IMR-90 (cell line): ENCODE data around the gene NAV2. TPM values are rescaled to one million over a fixed set of nuclear protein-coding genes. Genes with fewer than 3 reads are reported as not detected.

Experiments used
- ATAC-seq: fragments of 200-7000 bp; cut with Tn5 transposase; 2 replicates; pipeline ENCODE4 v1.9.1; 2020; ENCODE audit warnings: low read depth, mild to moderate bottlenecking, moderate library complexity
- BruUV-seq: library from RNA; stranded (reverse); fragments of 400-500 nt; replicated peaks from 2 replicates; lab custom pipeline; 2021; lab: Mats Ljungman, UMichigan
- CTCF ChIA-PET: fragments of 300-600 bp; formaldehyde crosslinking; extraction: SDS; loops from one replicate; lab custom pipeline; 2021; ENCODE audit warnings: antibody characterized with exemption; lab: Yijun Ruan, JAX
- POLR2A ChIA-PET: fragments of 300-600 bp; sonication (Branson Sonifier 250); formaldehyde crosslinking; loops from one replicate; lab custom pipeline; 2022; ENCODE audit warnings: antibody characterized with exemption; ENCODE audit not compliant: unreplicated experiment; lab: Charles Lee
- DNase-seq: peaks from one replicate; pipeline ENCODE4 v3.0.0; 2013
- H2AFZ ChIP-seq: replicated peaks from 2 replicates; pipeline ENCODE3; 2013; ENCODE audit warnings: low read length, mild to moderate bottlenecking; ENCODE audit not compliant: poor library complexity
- H2AK5ac ChIP-seq: 2 replicates; pipeline ENCODE4 v1.6.1; 2013; ENCODE audit warnings: low read depth, low read length, inconsistent platforms
- H2AK9ac ChIP-seq: replicated peaks from 2 replicates; pipeline ENCODE3; 2013; ENCODE audit warnings: mild to moderate bottlenecking, low read depth, low read length, moderate library complexity; ENCODE audit not compliant: poor library complexity
- H2BK120ac ChIP-seq: 2 replicates; pipeline ENCODE4 v1.6.1; 2013; ENCODE audit warnings: low read depth, low read length, inconsistent platforms
- H2BK15ac ChIP-seq: 3 replicates; pipeline ENCODE4 v1.6.1; 2013; ENCODE audit warnings: low read depth, low read length, inconsistent platforms
- H2BK20ac ChIP-seq: 2 replicates; pipeline ENCODE4 v1.6.1; 2013; ENCODE audit warnings: low read depth, mild to moderate bottlenecking, inconsistent platforms, low read length, moderate library complexity
- H2BK5ac ChIP-seq: 2 replicates; pipeline ENCODE4 v1.6.1; 2013; ENCODE audit warnings: mild to moderate bottlenecking, low read depth, low read length, inconsistent platforms; ENCODE audit not compliant: poor library complexity, severe bottlenecking
- H3K14ac ChIP-seq: replicated peaks from 2 replicates; pipeline ENCODE4 v1.6.1; 2013; ENCODE audit warnings: low read depth, low read length, inconsistent platforms
- H3K18ac ChIP-seq: 2 replicates; pipeline ENCODE4 v1.6.1; 2013; ENCODE audit warnings: low read depth, low read length, control low read depth
- H3K23ac ChIP-seq: 2 replicates; pipeline ENCODE4 v1.6.1; 2013; ENCODE audit warnings: low read depth, low read length, inconsistent platforms
- H3K27ac ChIP-seq: 2 replicates; pipeline ENCODE4 v1.5.1; 2013; ENCODE audit warnings: mild to moderate bottlenecking, control low read depth, low read length; ENCODE audit not compliant: insufficient read depth
- H3K27me3 ChIP-seq: 2 replicates; pipeline ENCODE4 v1.6.1; 2013; ENCODE audit warnings: low read length; ENCODE audit not compliant: control insufficient read depth, insufficient read depth
- H3K36me3 ChIP-seq: 2 replicates; pipeline ENCODE4 v1.6.1; 2013; ENCODE audit warnings: low read length, mixed read lengths; ENCODE audit not compliant: control insufficient read depth, insufficient read depth
- H3K4ac ChIP-seq: 2 replicates; pipeline ENCODE4 v1.6.1; 2013; ENCODE audit warnings: low read depth, low read length, inconsistent platforms
- H3K4me1 ChIP-seq: 2 replicates; pipeline ENCODE4 v1.6.1; 2013; ENCODE audit warnings: low read length, mixed read lengths; ENCODE audit not compliant: control insufficient read depth, insufficient read depth
- H3K4me2 ChIP-seq: 2 replicates; pipeline ENCODE4 v1.6.1; 2013; ENCODE audit warnings: low read depth, mild to moderate bottlenecking, control low read depth, low read length, moderate library complexity
- H3K4me3 ChIP-seq: 2 replicates; pipeline ENCODE4 v1.5.1; 2013; ENCODE audit warnings: low read depth, mild to moderate bottlenecking, control low read depth, low read length, moderate library complexity; ENCODE audit not compliant: insufficient read depth
- H3K56ac ChIP-seq: 2 replicates; pipeline ENCODE4 v1.6.1; 2013; ENCODE audit warnings: low read length, inconsistent platforms; ENCODE audit not compliant: insufficient read depth; ENCODE audit errors: extremely low read depth
- H3K79me1 ChIP-seq, 2 experiments: 2 replicates each; pipeline ENCODE4 v1.6.1; 2013; ENCODE audit warnings: low read length in 2 of 2, inconsistent platforms in 1 of 2, low read depth in 1 of 2
- H3K9ac ChIP-seq: 2 replicates; pipeline ENCODE4 v1.6.1; 2013; ENCODE audit warnings: low read depth, low read length, control low read depth
- H3K9me1 ChIP-seq: 2 replicates; pipeline ENCODE4 v1.6.1; 2013; ENCODE audit warnings: low read length, inconsistent platforms; ENCODE audit not compliant: insufficient read depth
- H3K9me3 ChIP-seq: 2 replicates; pipeline ENCODE4 v1.6.1; 2013; ENCODE audit warnings: low read length; ENCODE audit not compliant: control insufficient read depth, insufficient read depth
- H4K20me1 ChIP-seq: 2 replicates; pipeline ENCODE4 v1.6.1; 2013; ENCODE audit warnings: low read length, inconsistent platforms; ENCODE audit not compliant: insufficient read depth
- H4K5ac ChIP-seq: 2 replicates; pipeline ENCODE4 v1.6.1; 2013; ENCODE audit warnings: mild to moderate bottlenecking, low read depth, low read length, control low read depth
- H4K8ac ChIP-seq, 2 experiments: 2 replicates each; pipeline ENCODE4 v1.6.1; 2013; ENCODE audit warnings: low read depth in 2 of 2, low read length in 2 of 2, control low read depth in 1 of 2, inconsistent platforms in 1 of 2
- H4K91ac ChIP-seq: 2 replicates; pipeline ENCODE4 v1.6.1; 2013; ENCODE audit warnings: low read depth, low read length, inconsistent platforms; ENCODE audit not compliant: insufficient read depth
- BHLHE40 ChIP-seq: fragments of 150-350 bp; IDR thresholded peaks from 2 replicates; pipeline ENCODE4 v1.6.1; 2016; ENCODE audit warnings: mild to moderate bottlenecking, low read depth, low read length
- CEBPB ChIP-seq: IDR thresholded peaks from 2 replicates; pipeline ENCODE4 v1.6.1; 2012; ENCODE audit warnings: low read depth, low read length, improper control_type of control experiment
- CHD1 ChIP-seq: IDR thresholded peaks from 2 replicates; pipeline ENCODE4 v1.6.1; 2012; ENCODE audit warnings: low read depth, low read length, improper control_type of control experiment
- FOS ChIP-seq: fragments of 150-350 bp; IDR thresholded peaks from 2 replicates; pipeline ENCODE4 v1.6.1; 2016; ENCODE audit warnings: low read depth, low read length
- MAFK ChIP-seq: IDR thresholded peaks from 2 replicates; pipeline ENCODE4 v1.6.1; 2012; ENCODE audit warnings: low read depth, low read length, improper control_type of control experiment
- MAZ ChIP-seq: IDR thresholded peaks from 2 replicates; pipeline ENCODE4 v1.6.1; 2012; ENCODE audit warnings: low read depth, mild to moderate bottlenecking, low read length, improper control_type of control experiment, moderate library complexity, borderline replicate concordance
- MXI1 ChIP-seq: IDR thresholded peaks from 2 replicates; pipeline ENCODE4 v1.6.1; 2012; ENCODE audit warnings: low read depth, mild to moderate bottlenecking, low read length, moderate library complexity, borderline replicate concordance
- NFE2L2 ChIP-seq: fragments of 150-350 bp; IDR thresholded peaks from 2 replicates; pipeline ENCODE4 v1.6.1; 2016; ENCODE audit warnings: low read depth, mild to moderate bottlenecking, low read length
- POLR2A ChIP-seq: IDR thresholded peaks from 2 replicates; pipeline ENCODE4 v1.6.1; 2012; ENCODE audit warnings: mild to moderate bottlenecking, low read depth, low read length
- RAD21 ChIP-seq: IDR thresholded peaks from 2 replicates; pipeline ENCODE4 v1.6.1; 2012; ENCODE audit warnings: low read length, improper control_type of control experiment
- RCOR1 ChIP-seq: IDR thresholded peaks from 2 replicates; pipeline ENCODE4 v1.6.1; 2012; ENCODE audit warnings: mild to moderate bottlenecking, low read length, improper control_type of control experiment; ENCODE audit not compliant: insufficient replicate concordance
- RFX5 ChIP-seq: IDR thresholded peaks from 2 replicates; pipeline ENCODE4 v1.8.0; 2012; ENCODE audit warnings: low read depth, mild to moderate bottlenecking, low read length, moderate library complexity
- SMC3 ChIP-seq: fragments of 150-350 bp; IDR thresholded peaks from 2 replicates; pipeline ENCODE4 v1.6.1; 2016; ENCODE audit warnings: low read depth, mild to moderate bottlenecking, antibody characterized with exemption, low read length, moderate library complexity
- WGBS, 2 experiments: methylation state at CpG; one replicate each; pipeline versions ENCODE4 v1.1.5 to v1.1.7; 2013; ENCODE audit warnings: missing lambda C conversion rate in 2 of 2; ENCODE audit not compliant: insufficient read length in 1 of 2; ENCODE audit errors: extremely low coverage in 2 of 2; 5-methylcytosine and 5-hydroxymethylcytosine counted together
- dilution Hi-C: fragments of 300-500 bp; cut with HindIII; formaldehyde crosslinking; loops from one replicate; pipeline ENCODE4 v1.14.3; 2018; ENCODE audit warnings: low sequenced_read_pairs; ENCODE audit not compliant: unreplicated experiment
- in situ Hi-C: fragments of 300-500 bp; cut with MboI; formaldehyde crosslinking; loops from 3 replicates; pipeline ENCODE4 v1.14.3; 2019; ENCODE audit warnings: low sequenced_read_pairs, inconsistent platforms, mixed read lengths
- intact Hi-C: fragments of 100-400 bp; cut with micrococcal nuclease; formaldehyde crosslinking; loops from 2 replicates; pipeline ENCODE4 v1.10.0; 2022
- polyA plus RNA-seq, 3 experiments: library from polyadenylated mRNA; depleted of rRNA; stranded (reverse); fragments of >200 nt; gene quantifications; 2 replicates each; pipeline ENCODE4 v1.2.3, GENCODE V29; 2012; ENCODE audit warnings: low replicate concordance in 1 of 3
- total RNA-seq: library from RNA; depleted of rRNA; stranded (reverse); fragments of >200 nt; gene quantifications from 2 replicates; pipeline ENCODE4 v1.2.3, GENCODE V29; 2012
- TF ChIP-seq, protein P1 (sequence below): fragments of 150-350 bp; IDR thresholded peaks from 2 replicates; pipeline ENCODE4 v1.6.1; 2016; ENCODE audit warnings: low read depth, mild to moderate bottlenecking, low read length, moderate library complexity, borderline replicate concordance
- TF ChIP-seq, protein P2 (sequence below): fragments of 150-350 bp; IDR thresholded peaks from 2 replicates; pipeline ENCODE4 v1.6.1; 2017; ENCODE audit warnings: mild to moderate bottlenecking, antibody characterized with exemption, low read length, low read depth
- TF ChIP-seq, protein P3 (sequence below): conservative IDR thresholded peaks from 2 replicates; pipeline ENCODE4 v1.5.1; 2012; ENCODE audit warnings: mild to moderate bottlenecking, low read depth, low read length, improper control_type of control experiment

NAV2 gene
- total and polyA plus RNA-seq, 2 of the 4 experiments (the other 2 are of a cell fraction): 4.5 to 12.6 TPM

DNA sequence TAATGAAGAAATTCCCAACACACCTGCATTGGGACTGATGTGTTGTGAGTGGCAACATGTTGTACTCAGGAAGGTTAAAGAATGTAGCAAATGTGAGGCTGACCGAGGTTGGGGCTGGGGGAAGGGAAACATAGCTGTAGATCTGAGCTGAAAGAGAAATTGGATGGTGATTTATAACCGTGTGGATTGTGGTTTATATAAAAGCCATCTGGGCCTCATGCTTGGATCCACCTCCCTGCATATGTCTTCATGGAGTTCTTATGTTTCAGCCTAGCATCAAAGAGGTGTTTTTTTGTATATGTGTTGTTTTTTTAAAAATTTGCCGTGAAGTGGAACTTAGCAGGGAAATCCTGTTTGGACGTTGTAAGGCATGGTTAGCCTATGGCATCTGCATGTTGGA lies 141.3 kb downstream of the NAV2 start:
- 29% methylated on average over 2 of the region's 4 CpGs; no CpG with 5 or more reads in 1 of the 2 experiments for WGBS, 2 experiments
- in situ Hi-C loops (no loop called here), dilution Hi-C loops (no loop called here), intact Hi-C loops (no loop called here)
- no peak overlapping the region for H4K8ac ChIP-seq
- no peak overlapping the region for H3K23ac ChIP-seq
- TF ChIP-seq CHD1: no peak
- TF ChIP-seq MAZ: no peak
- no peak for TF ChIP-seq CEBPB
- no peak for TF ChIP-seq BHLHE40
- TF ChIP-seq, protein P1, sequence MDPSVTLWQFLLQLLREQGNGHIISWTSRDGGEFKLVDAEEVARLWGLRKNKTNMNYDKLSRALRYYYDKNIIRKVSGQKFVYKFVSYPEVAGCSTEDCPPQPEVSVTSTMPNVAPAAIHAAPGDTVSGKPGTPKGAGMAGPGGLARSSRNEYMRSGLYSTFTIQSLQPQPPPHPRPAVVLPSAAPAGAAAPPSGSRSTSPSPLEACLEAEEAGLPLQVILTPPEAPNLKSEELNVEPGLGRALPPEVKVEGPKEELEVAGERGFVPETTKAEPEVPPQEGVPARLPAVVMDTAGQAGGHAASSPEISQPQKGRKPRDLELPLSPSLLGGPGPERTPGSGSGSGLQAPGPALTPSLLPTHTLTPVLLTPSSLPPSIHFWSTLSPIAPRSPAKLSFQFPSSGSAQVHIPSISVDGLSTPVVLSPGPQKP: no peak
- TF ChIP-seq, protein P2, sequence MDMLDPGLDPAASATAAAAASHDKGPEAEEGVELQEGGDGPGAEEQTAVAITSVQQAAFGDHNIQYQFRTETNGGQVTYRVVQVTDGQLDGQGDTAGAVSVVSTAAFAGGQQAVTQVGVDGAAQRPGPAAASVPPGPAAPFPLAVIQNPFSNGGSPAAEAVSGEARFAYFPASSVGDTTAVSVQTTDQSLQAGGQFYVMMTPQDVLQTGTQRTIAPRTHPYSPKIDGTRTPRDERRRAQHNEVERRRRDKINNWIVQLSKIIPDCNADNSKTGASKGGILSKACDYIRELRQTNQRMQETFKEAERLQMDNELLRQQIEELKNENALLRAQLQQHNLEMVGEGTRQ: no peak
- TF ChIP-seq RFX5: no peak
- TF ChIP-seq MXI1: no peak
- TF ChIP-seq, protein P3, sequence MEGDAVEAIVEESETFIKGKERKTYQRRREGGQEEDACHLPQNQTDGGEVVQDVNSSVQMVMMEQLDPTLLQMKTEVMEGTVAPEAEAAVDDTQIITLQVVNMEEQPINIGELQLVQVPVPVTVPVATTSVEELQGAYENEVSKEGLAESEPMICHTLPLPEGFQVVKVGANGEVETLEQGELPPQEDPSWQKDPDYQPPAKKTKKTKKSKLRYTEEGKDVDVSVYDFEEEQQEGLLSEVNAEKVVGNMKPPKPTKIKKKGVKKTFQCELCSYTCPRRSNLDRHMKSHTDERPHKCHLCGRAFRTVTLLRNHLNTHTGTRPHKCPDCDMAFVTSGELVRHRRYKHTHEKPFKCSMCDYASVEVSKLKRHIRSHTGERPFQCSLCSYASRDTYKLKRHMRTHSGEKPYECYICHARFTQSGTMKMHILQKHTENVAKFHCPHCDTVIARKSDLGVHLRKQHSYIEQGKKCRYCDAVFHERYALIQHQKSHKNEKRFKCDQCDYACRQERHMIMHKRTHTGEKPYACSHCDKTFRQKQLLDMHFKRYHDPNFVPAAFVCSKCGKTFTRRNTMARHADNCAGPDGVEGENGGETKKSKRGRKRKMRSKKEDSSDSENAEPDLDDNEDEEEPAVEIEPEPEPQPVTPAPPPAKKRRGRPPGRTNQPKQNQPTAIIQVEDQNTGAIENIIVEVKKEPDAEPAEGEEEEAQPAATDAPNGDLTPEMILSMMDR: no peak
- no peak for TF ChIP-seq SMC3
- no peak for TF ChIP-seq FOS
- TF ChIP-seq NFE2L2: no peak
- TF ChIP-seq RAD21: no peak
- no peak for TF ChIP-seq MAFK
- no peak for TF ChIP-seq POLR2A
- no peak for TF ChIP-seq RCOR1
- H3K9ac ChIP-seq: no peak overlapping the region
- H2BK5ac ChIP-seq: no peak overlapping the region
- no peak overlapping the region for H4K5ac ChIP-seq
- no peaks in the 10 kb centered on the region for H3K27me3 ChIP-seq
- no peak overlapping the region for H2AK5ac ChIP-seq
- ChIA-PET POLR2A (no interaction called here), CTCF (no interaction called here)
- no peak overlapping the region for H2AK9ac ChIP-seq
- no peak overlapping the region for H3K4me3 ChIP-seq
- H2BK20ac ChIP-seq: no peak overlapping the region
- peaks cover 36 to 43% of the 10 kb centered on the region in 2 experiments for H3K79me1 ChIP-seq
- peaks cover 13% of the 10 kb centered on the region; the same call in 1 of the 2 replicates for H3K9me1 ChIP-seq
- H3K4ac ChIP-seq: no peak overlapping the region
- no peaks in the 10 kb centered on the region for H3K36me3 ChIP-seq
- peaks cover 7% of the 10 kb centered on the region for H3K4me1 ChIP-seq
- no peak overlapping the region for H3K56ac ChIP-seq
- H3K9me3 ChIP-seq: no peaks in the 10 kb centered on the region
- no peak overlapping the region for H3K18ac ChIP-seq
- no peak overlapping the region for H3K14ac ChIP-seq
- H4K91ac ChIP-seq: no peak overlapping the region
- H2AFZ ChIP-seq: no peak overlapping the region
- no peak overlapping the region for H3K27ac ChIP-seq
- H2BK120ac ChIP-seq: no peak overlapping the region
- DNase-seq: peak; percentile 29
- BruUV-seq: no TSS peak
- peaks cover 9% of the 10 kb centered on the region; the same call in 1 of the 2 replicates for H4K20me1 ChIP-seq
- H3K4me2 ChIP-seq: no peak overlapping the region
- no peak overlapping the region for H2BK15ac ChIP-seq
- ATAC-seq: no peak
